ENCODE measurements around the gene HMGA1.

Gene HMGA1

GRCh38 chr6:34194772-34195171 is 41.9 kb upstream of the HMGA1 start:
- no peaks in the 10 kb centered on the region for H3K79me2 ChIP-seq (ENCODE audit: insufficient read depth, low read length)
- peaks cover 5% of the 10 kb centered on the region for H3K4me1 ChIP-seq (ENCODE audit: insufficient read depth, low read length, poor library complexity, severe bottlenecking)
- no peak overlapping the region for H3K4me3 ChIP-seq (ENCODE audit: low read length, poor library complexity, severe bottlenecking)
- H4K20me1 ChIP-seq (ENCODE audit: insufficient read depth, low read length, poor library complexity, severe bottlenecking): no peaks in the 10 kb centered on the region
- H2AFZ ChIP-seq (ENCODE audit: low read length): no peak overlapping the region
- H3K9me2 ChIP-seq (replicated peaks; ENCODE audit: low read depth, low read length): no peaks in the 10 kb centered on the region
- no peaks in the 10 kb centered on the region for H3K9me3 ChIP-seq (ENCODE audit: insufficient read depth, low read depth, low read length)
- no peak overlapping the region for H3K9ac ChIP-seq (ENCODE audit: low read depth, low read length, poor library complexity, severe bottlenecking)
- TF ChIP-seq CTCF (conservative IDR thresholded peaks at IDR 0.05; ENCODE audit: low read length) (peak; percentile 22; the same call in 1 of the 2 replicates), EZH2phosphoT487 (IDR thresholded peaks at IDR 0.05; ENCODE audit: borderline replicate concordance) (no peak)
- 0 out of 2 replicates have a peak, but pooled peaks cover 3% of the 10 kb centered on the region for H3F3A ChIP-seq (ENCODE audit: low read depth)
- H3K4me2 ChIP-seq (ENCODE audit: low read depth, low read length, poor library complexity, severe bottlenecking): no peak overlapping the region
- no peaks in the 10 kb centered on the region for H3K27me3 ChIP-seq (ENCODE audit: insufficient read depth, low read length, poor library complexity, severe bottlenecking)
- H3K36me3 ChIP-seq (ENCODE audit: insufficient read depth, low read length): no peaks in the 10 kb centered on the region

GRCh38 chr6:34195726-34196115 is 41.0 kb upstream of the HMGA1 start:
- no peaks in the 10 kb centered on the region for H3K36me3 ChIP-seq (ENCODE audit: insufficient read depth, low read length)
- no peak for TF ChIP-seq CTCF (conservative IDR thresholded peaks at IDR 0.05; ENCODE audit: low read length)
- no peak for TF ChIP-seq EZH2phosphoT487 (IDR thresholded peaks at IDR 0.05; ENCODE audit: borderline replicate concordance)
- peak overlapping the region; percentile 96 for H3K4me2 ChIP-seq (ENCODE audit: low read depth, low read length, poor library complexity, severe bottlenecking)
- no peaks in the 10 kb centered on the region for H3K9me2 ChIP-seq (replicated peaks; ENCODE audit: low read depth, low read length)
- peak overlapping the region; percentile 67 for H3K9ac ChIP-seq (ENCODE audit: low read depth, low read length, poor library complexity, severe bottlenecking)
- H3F3A ChIP-seq (ENCODE audit: low read depth): 0 out of 2 replicates have a peak, but pooled peaks cover 3% of the 10 kb centered on the region
- H2AFZ ChIP-seq (ENCODE audit: low read length): peak overlapping the region; percentile 99
- peaks cover 5% of the 10 kb centered on the region for H3K4me1 ChIP-seq (ENCODE audit: insufficient read depth, low read length, poor library complexity, severe bottlenecking)
- no peaks in the 10 kb centered on the region for H3K27me3 ChIP-seq (ENCODE audit: insufficient read depth, low read length, poor library complexity, severe bottlenecking)
- no peaks in the 10 kb centered on the region for H3K9me3 ChIP-seq (ENCODE audit: insufficient read depth, low read depth, low read length)
- H3K4me3 ChIP-seq (ENCODE audit: low read length, poor library complexity, severe bottlenecking): peak overlapping the region; percentile 75
- no peaks in the 10 kb centered on the region for H4K20me1 ChIP-seq (ENCODE audit: insufficient read depth, low read length, poor library complexity, severe bottlenecking)
- H3K79me2 ChIP-seq (ENCODE audit: insufficient read depth, low read length): no peaks in the 10 kb centered on the region

- H3K9me2 ChIP-seq (replicated peaks; ENCODE audit: low read depth, low read length): no peaks in the 10 kb centered on the region
- H3K79me2 ChIP-seq (ENCODE audit: insufficient read depth, low read length): no peaks in the 10 kb centered on the region
- H4K20me1 ChIP-seq (ENCODE audit: insufficient read depth, low read length, poor library complexity, severe bottlenecking): no peaks in the 10 kb centered on the region
- TF ChIP-seq CTCF (conservative IDR thresholded peaks at IDR 0.05; ENCODE audit: low read length): peak; percentile 94
- no peak for TF ChIP-seq EZH2phosphoT487 (IDR thresholded peaks at IDR 0.05; ENCODE audit: borderline replicate concordance)
- H3K4me2 ChIP-seq (ENCODE audit: low read depth, low read length, poor library complexity, severe bottlenecking): peak overlapping the region; percentile 96
- H3K9ac ChIP-seq (ENCODE audit: low read depth, low read length, poor library complexity, severe bottlenecking): peak overlapping the region; percentile 67
- H2AFZ ChIP-seq (ENCODE audit: low read length): peak overlapping the region; percentile 99
- no peaks in the 10 kb centered on the region for H3K36me3 ChIP-seq (ENCODE audit: insufficient read depth, low read length)
- H3K9me3 ChIP-seq (ENCODE audit: insufficient read depth, low read depth, low read length): no peaks in the 10 kb centered on the region
- 0 out of 2 replicates have a peak, but pooled peaks cover 3% of the 10 kb centered on the region for H3F3A ChIP-seq (ENCODE audit: low read depth)
- H3K4me3 ChIP-seq (ENCODE audit: low read length, poor library complexity, severe bottlenecking): peak overlapping the region; percentile 75
- H3K4me1 ChIP-seq (ENCODE audit: insufficient read depth, low read length, poor library complexity, severe bottlenecking): peaks cover 5% of the 10 kb centered on the region
- no peaks in the 10 kb centered on the region for H3K27me3 ChIP-seq (ENCODE audit: insufficient read depth, low read length, poor library complexity, severe bottlenecking)
Observed at GRCh38 chr6:34196116-34196832, 40.4 kb upstream of the HMGA1 start.

Data from Loucy (cell line).